ENCODE data around the gene TMEM131L. TPM values are rescaled to one million over a fixed set of nuclear protein-coding genes. Genes with fewer than 3 reads are reported as not detected.
"Not testable (repeated sequence)": the region's sequence is repeated elsewhere in the genome, so short reads cannot be mapped to it uniquely, and the experiment has no call there.

TMEM131L gene
- total RNA-seq, 1 donor from 2014 or later: 18.6 TPM

DNA sequence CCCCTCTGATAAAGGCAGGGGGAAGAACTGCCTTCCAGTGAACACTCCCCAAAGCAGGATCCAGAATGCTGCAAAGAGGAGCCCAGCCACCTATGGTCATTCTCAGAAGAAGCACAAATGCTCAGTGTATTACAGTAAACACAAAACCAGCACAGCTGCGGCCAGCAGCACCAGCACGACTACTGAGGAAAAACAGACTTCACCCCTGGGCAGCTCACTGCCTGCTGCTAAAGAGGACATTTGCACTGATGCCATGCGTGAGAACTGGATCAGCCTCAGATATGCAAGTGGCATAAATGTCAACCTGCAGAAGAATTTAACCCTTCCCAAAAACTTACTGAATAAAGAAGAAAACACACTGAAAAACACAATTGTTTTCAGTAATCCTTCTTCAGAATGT lies 137.7 kb downstream of the TMEM131L start:
- H4K20me1 ChIP-seq (ENCODE audit: insufficient read depth, low read length): no peaks in the 10 kb centered on the region
- H3K9ac ChIP-seq (ENCODE audit: low read length): no peak overlapping the region
- no peak overlapping the region for H3K27ac Mint-ChIP-seq (ENCODE audit: unreplicated experiment)
- H3K4me3 Mint-ChIP-seq (ENCODE audit: unreplicated experiment): no peak overlapping the region
- DNase-seq (ENCODE audit: low read depth) (no peak), FAIRE-seq (no peak)
- peaks cover 8% of the 10 kb centered on the region for H3K36me3 Mint-ChIP-seq (ENCODE audit: low read depth, unreplicated experiment)
- no peak overlapping the region for H3K4me2 ChIP-seq (ENCODE audit: low read length)
- H3K27me3 ChIP-seq (ENCODE audit: insufficient read depth, low read length): no peaks in the 10 kb centered on the region
- H3K9me3 Mint-ChIP-seq (ENCODE audit: unreplicated experiment): no peaks in the 10 kb centered on the region
- no peaks in the 10 kb centered on the region for H3K4me1 Mint-ChIP-seq (ENCODE audit: low read depth, unreplicated experiment)
- TF ChIP-seq CTCF (IDR thresholded peaks at IDR 0.05; ENCODE audit: insufficient read depth, low read depth, low read length) (no peak), EZH2 (IDR thresholded peaks at IDR 0.05; ENCODE audit: insufficient read depth, low read length) (no peak)
- H3K9me3 ChIP-seq (ENCODE audit: insufficient read depth, low read depth, low read length): no peaks in the 10 kb centered on the region
- no peak overlapping the region for H3K27ac ChIP-seq (ENCODE audit: low read depth, low read length)
- no peak overlapping the region for H2AFZ ChIP-seq (ENCODE audit: low read depth, low read length)
- no peaks in the 10 kb centered on the region for H3K4me1 ChIP-seq (ENCODE audit: insufficient read depth, low read length)
- H3K36me3 ChIP-seq (ENCODE audit: insufficient read depth, low read length): peaks cover 25% of the 10 kb centered on the region
- no peak overlapping the region for H3K4me3 ChIP-seq (ENCODE audit: insufficient read depth, low read depth, low read length)
- no peaks in the 10 kb centered on the region for H3K79me2 ChIP-seq (ENCODE audit: insufficient read depth, low read length)
- no peaks in the 10 kb centered on the region for H3K27me3 Mint-ChIP-seq (ENCODE audit: low read depth, unreplicated experiment)

- not testable (repeated sequence) for H3K36me3 ChIP-seq (ENCODE audit: insufficient read depth, low read length); H3K4me1 ChIP-seq (ENCODE audit: insufficient read depth, low read length); H3K4me3 ChIP-seq (ENCODE audit: insufficient read depth, low read depth, low read length); H3K4me2 ChIP-seq (ENCODE audit: low read length); H3K27me3 Mint-ChIP-seq (ENCODE audit: low read depth, unreplicated experiment); H3K9me3 ChIP-seq (ENCODE audit: insufficient read depth, low read depth, low read length); H2AFZ ChIP-seq (ENCODE audit: low read depth, low read length); H3K27me3 ChIP-seq (ENCODE audit: insufficient read depth, low read length); DNase-seq (ENCODE audit: low read depth); H3K9me3 Mint-ChIP-seq (ENCODE audit: unreplicated experiment); H3K4me1 Mint-ChIP-seq (ENCODE audit: low read depth, unreplicated experiment); H3K4me3 Mint-ChIP-seq (ENCODE audit: unreplicated experiment); H4K20me1 ChIP-seq (ENCODE audit: insufficient read depth, low read length); H3K27ac ChIP-seq (ENCODE audit: low read depth, low read length); H3K9ac ChIP-seq (ENCODE audit: low read length); H3K79me2 ChIP-seq (ENCODE audit: insufficient read depth, low read length); FAIRE-seq; H3K27ac Mint-ChIP-seq (ENCODE audit: unreplicated experiment)
- H3K36me3 Mint-ChIP-seq (ENCODE audit: low read depth, unreplicated experiment): peaks cover 22% of the 10 kb centered on the region
Measured at GRCh38 chr4:153609070-153609469, 142.9 kb downstream of the TMEM131L start.

GRCh38 chr4:153610623-153611376 lies 144.6 kb downstream of the TMEM131L start:
- Mint-ChIP-seq H3K27me3 (ENCODE audit: low read depth, unreplicated experiment) (no peaks in the 10 kb centered on the region), H3K36me3 (ENCODE audit: low read depth, unreplicated experiment) (peaks cover 23% of the 10 kb centered on the region)
- FAIRE-seq: no peak

More at GRCh38 chr4:153610623-153611376, 144.6 kb downstream of the TMEM131L start:
- TF ChIP-seq EZH2 (IDR thresholded peaks at IDR 0.05; ENCODE audit: insufficient read depth, low read length) (no peak), CTCF (IDR thresholded peaks at IDR 0.05; ENCODE audit: insufficient read depth, low read depth, low read length) (no peak)
- H3K9me3 Mint-ChIP-seq (ENCODE audit: unreplicated experiment): no peaks in the 10 kb centered on the region
- no peak overlapping the region for H3K27ac ChIP-seq (ENCODE audit: low read depth, low read length)
- no peak for DNase-seq (ENCODE audit: low read depth)
- H4K20me1 ChIP-seq (ENCODE audit: insufficient read depth, low read length): no peaks in the 10 kb centered on the region
- H3K27me3 ChIP-seq (ENCODE audit: insufficient read depth, low read length): no peaks in the 10 kb centered on the region
- no peaks in the 10 kb centered on the region for H3K4me1 ChIP-seq (ENCODE audit: insufficient read depth, low read length)
- no peaks in the 10 kb centered on the region for H3K9me3 ChIP-seq (ENCODE audit: insufficient read depth, low read depth, low read length)
- H3K9ac ChIP-seq (ENCODE audit: low read length): no peak overlapping the region
- no peaks in the 10 kb centered on the region for H3K79me2 ChIP-seq (ENCODE audit: insufficient read depth, low read length)
- no peak overlapping the region for H2AFZ ChIP-seq (ENCODE audit: low read depth, low read length)
- no peak overlapping the region for H3K27ac Mint-ChIP-seq (ENCODE audit: unreplicated experiment)
- H3K4me3 Mint-ChIP-seq (ENCODE audit: unreplicated experiment): no peak overlapping the region
- H3K4me3 ChIP-seq (ENCODE audit: insufficient read depth, low read depth, low read length): no peak overlapping the region
- H3K4me1 Mint-ChIP-seq (ENCODE audit: low read depth, unreplicated experiment): peaks cover 6% of the 10 kb centered on the region
- H3K4me2 ChIP-seq (ENCODE audit: low read length): no peak overlapping the region
- H3K36me3 ChIP-seq (ENCODE audit: insufficient read depth, low read length): peaks cover 2% of the 10 kb centered on the region

Measured in astrocyte (in vitro differentiated cells and primary cell).